CD4-positive, alpha-beta T cell treated with Interleukin-6 for 4 hours (primary cell): ENCODE measurements around the gene CD84.
A peak's percentile ranks its signal among the peaks of the same experiment; 100 is the strongest.
"Not testable (repeated sequence)": the region's sequence is repeated elsewhere in the genome, so short reads cannot be mapped to it uniquely, and the experiment has no call there.

Source experiments
- DNase-seq: peaks from one replicate; pipeline ENCODE4 v3.0.0-alpha.2; 2020; ENCODE audit warnings: mixed read lengths

Gene CD84

GRCh38 chr1:160608514-160608913, 29.2 kb upstream of the CD84 start:
- DNase-seq, result no peak

- DNase-seq, result no peak
Observed at GRCh38 chr1:160608057-160608456, 28.8 kb upstream of the CD84 start.

- no peak for DNase-seq
Observed at GRCh38 chr1:160607672-160608032, 28.4 kb upstream of the CD84 start.

- peak; percentile 69 for DNase-seq
Observed at GRCh38 chr1:160607011-160607671, 27.8 kb upstream of the CD84 start.

- DNase-seq, result no peak
Observed at GRCh38 chr1:160606611-160607010, 27.3 kb upstream of the CD84 start.

- no peak for DNase-seq
Observed at GRCh38 chr1:160605792-160606479, 26.6 kb upstream of the CD84 start.

- DNase-seq, result no peak
Observed at GRCh38 chr1:160605205-160605604, 25.9 kb upstream of the CD84 start.

- no peak for DNase-seq
Observed at GRCh38 chr1:160597705-160598104, 18.4 kb upstream of the CD84 start.

- no peak for DNase-seq
Observed at GRCh38 chr1:160597051-160597450, 17.8 kb upstream of the CD84 start.

GRCh38 chr1:160590488-160590887, 11.2 kb upstream of the CD84 start:
- no peak for DNase-seq

- no peak for DNase-seq
Observed at GRCh38 chr1:160588468-160588867, 9.2 kb upstream of the CD84 start.

- DNase-seq, result no peak
Observed at GRCh38 chr1:160584784-160585183, 5.5 kb upstream of the CD84 start.

- DNase-seq, result not testable (repeated sequence)
Observed at GRCh38 chr1:160582976-160583375, 3.7 kb upstream of the CD84 start.

- DNase-seq, result no peak
Observed at GRCh38 chr1:160581961-160582360, 2.7 kb upstream of the CD84 start.

GRCh38 chr1:160580221-160580812, 1.0 kb upstream of the CD84 start:
- no peak for DNase-seq

- no peak for DNase-seq
Observed at GRCh38 chr1:160578525-160579191, 638 bp downstream of the CD84 start.

- peak; percentile 17 for DNase-seq
Observed at GRCh38 chr1:160578175-160578524, 1.1 kb downstream of the CD84 start.

- DNase-seq, result no peak
Observed at GRCh38 chr1:160577671-160578070, 1.6 kb downstream of the CD84 start.

- no peak for DNase-seq
Observed at GRCh38 chr1:160576884-160577283, 2.4 kb downstream of the CD84 start.

- DNase-seq, result peak; percentile 57
Observed at GRCh38 chr1:160576390-160576789, 2.9 kb downstream of the CD84 start.

- DNase-seq, result peak; percentile 16
Observed at GRCh38 chr1:160575112-160575664, 4.1 kb downstream of the CD84 start.

GRCh38 chr1:160570840-160571239, 8.5 kb downstream of the CD84 start:
- peak; percentile 9 for DNase-seq

GRCh38 chr1:160569806-160570205, 9.5 kb downstream of the CD84 start:
- no peak for DNase-seq
